K562 (cell line): ENCODE measurements around the gene HYCC2. TPM values are rescaled to one million over a fixed set of nuclear protein-coding genes. Genes with fewer than 3 reads are reported as not detected.

Experiments used
- BRF1 ChIP-seq: IDR thresholded peaks from 3 replicates; pipeline ENCODE4 v1.6.1; 2011; ENCODE audit warnings: borderline replicate concordance, mild to moderate bottlenecking; ENCODE audit not compliant: insufficient read length; ENCODE audit errors: extremely low read depth
- CBFB ChIP-seq: sonication (generic); formaldehyde crosslinking; IDR thresholded peaks from 2 replicates; pipeline ENCODE4 v1.4.0; 2020; ENCODE audit warnings: mild to moderate bottlenecking, missing genetic modification reagents
- CHCHD3 ChIP-seq: fragments of 250-450 bp; sonication (Bioruptor Pico); IDR thresholded peaks from 2 replicates; pipeline ENCODE4 v2.1.2; 2022; ENCODE audit warnings: mild to moderate bottlenecking
- EHMT2 ChIP-seq: fragments of 450-650 bp; IDR thresholded peaks from 2 replicates; pipeline ENCODE4 v1.6.1; 2018; ENCODE audit warnings: antibody characterized with exemption
- GTF2A2 ChIP-seq: IDR thresholded peaks from 2 replicates; pipeline ENCODE4 v1.6.1; 2016; ENCODE audit warnings: mild to moderate bottlenecking, missing genetic modification characterization, missing compliant biosample characterization
- HEY1 ChIP-seq: fragments of 250-450 bp; sonication (Bioruptor Pico); IDR thresholded peaks from 2 replicates; pipeline ENCODE4 v1.5.0; 2020; ENCODE audit warnings: mild to moderate bottlenecking, moderate library complexity, borderline replicate concordance
- LARP7 ChIP-seq: fragments of 450-650 bp; IDR thresholded peaks from 2 replicates; pipeline ENCODE4 v1.6.1; 2016
- MAZ ChIP-seq, 2 experiments: fragments of 450-650 bp in 1 of 2; sonication (generic) in 1 of 2; formaldehyde crosslinking; IDR thresholded peaks in 1 of 2; conservative IDR thresholded peaks in 1 of 2; 2 replicates each; pipeline versions ENCODE4 v1.4.0 to v1.5.0; 2020; ENCODE audit warnings: mild to moderate bottlenecking in 1 of 2, missing genetic modification reagents in 1 of 2
- MXD1 ChIP-seq: fragments of 250-450 bp; sonication (Bioruptor Pico); IDR thresholded peaks from 2 replicates; pipeline ENCODE4 v1.8.0; 2021; ENCODE audit warnings: borderline replicate concordance, mild to moderate bottlenecking, moderate library complexity; ENCODE audit not compliant: poor library complexity, severe bottlenecking
- NFE2 ChIP-seq: IDR thresholded peaks from 2 replicates; pipeline ENCODE4 v1.6.1; 2014; ENCODE audit warnings: antibody characterized with exemption, low read depth
- NFRKB ChIP-seq: fragments of 450-650 bp; IDR thresholded peaks from 2 replicates; pipeline ENCODE4 v1.6.1; 2016; ENCODE audit warnings: low read depth
- PHB ChIP-seq: fragments of 250-450 bp; sonication (Bioruptor Pico); IDR thresholded peaks from 2 replicates; pipeline ENCODE4 v1.5.0; 2021
- RAD51 ChIP-seq: fragments of 450-650 bp; IDR thresholded peaks from 2 replicates; pipeline ENCODE4 v1.7.1; 2016; ENCODE audit warnings: low read depth, mild to moderate bottlenecking, borderline replicate concordance
- RBFOX2 ChIP-seq: fragments of 200-400 bp; formaldehyde crosslinking; IDR thresholded peaks from 2 replicates; pipeline ENCODE4 v1.6.1; 2017; ENCODE audit warnings: low read depth, mild to moderate bottlenecking, low read length, moderate library complexity
- RCOR1 ChIP-seq, 2 experiments: IDR thresholded peaks; 2 replicates each; pipeline ENCODE4 v1.6.1; 2012; ENCODE audit warnings: low read depth in 2 of 2, low read length in 2 of 2, borderline replicate concordance in 1 of 2, improper control_type of control experiment in 1 of 2
- polyA plus RNA-seq, 8 experiments: library from polyadenylated mRNA; depleted of rRNA in 4 of 8; stranded (reverse) in 5 of 8; unstranded in 3 of 8; fragments of >200 nt; fragmentation: Nextera tagmentation in 2 of 8; fragmentation: Illumina TruSeq in 1 of 8; extraction: Ambion mirVana in 2 of 8; extraction: Trizol in 1 of 8; gene quantifications; 2 replicates each; pipeline versions ENCODE4 v1.2.1 to v1.2.3, GENCODE V29; 2011 to 2014; ENCODE audit warnings: inconsistent platforms in 1 of 8, missing spikeins in 1 of 8
- total RNA-seq, 7 experiments: library from RNA; depleted of rRNA in 6 of 7; stranded (reverse); fragments of >200 nt in 6 of 7; fragmentation: Illumina TruSeq in 2 of 7; extraction: Trizol in 2 of 7; gene quantifications; 2 replicates each; pipeline versions ENCODE4 v1.2.1 to v1.2.3, GENCODE V29; 2011 to 2021; ENCODE audit warnings: low replicate concordance in 1 of 7
- TF ChIP-seq, protein P1 (sequence below): fragments of 250-450 bp; sonication (Bioruptor Pico); IDR thresholded peaks from 2 replicates; pipeline ENCODE4 v1.4.0; 2020; ENCODE audit warnings: borderline replicate concordance
- TF ChIP-seq, protein P2 (sequence below): fragments of 150-350 bp; conservative IDR thresholded peaks from 2 replicates; pipeline ENCODE4 v1.6.1; 2014; ENCODE audit warnings: low read length
- TF ChIP-seq, protein P3 (sequence below), 2 experiments: fragments of 450-650 bp; IDR thresholded peaks; 2 replicates each; pipeline ENCODE4 v1.6.1; 2018; ENCODE audit warnings: mild to moderate bottlenecking in 2 of 2, low read depth in 1 of 2; ENCODE audit not compliant: partially characterized antibody in 2 of 2

The HYCC2 gene
- total and polyA plus RNA-seq, 9 of the 15 experiments (the other 6 are each of a cell fraction or from before 2014, with no cell fraction given): 5.4 to 20.0 (median 9.8) TPM

- TF ChIP-seq, protein P1, sequence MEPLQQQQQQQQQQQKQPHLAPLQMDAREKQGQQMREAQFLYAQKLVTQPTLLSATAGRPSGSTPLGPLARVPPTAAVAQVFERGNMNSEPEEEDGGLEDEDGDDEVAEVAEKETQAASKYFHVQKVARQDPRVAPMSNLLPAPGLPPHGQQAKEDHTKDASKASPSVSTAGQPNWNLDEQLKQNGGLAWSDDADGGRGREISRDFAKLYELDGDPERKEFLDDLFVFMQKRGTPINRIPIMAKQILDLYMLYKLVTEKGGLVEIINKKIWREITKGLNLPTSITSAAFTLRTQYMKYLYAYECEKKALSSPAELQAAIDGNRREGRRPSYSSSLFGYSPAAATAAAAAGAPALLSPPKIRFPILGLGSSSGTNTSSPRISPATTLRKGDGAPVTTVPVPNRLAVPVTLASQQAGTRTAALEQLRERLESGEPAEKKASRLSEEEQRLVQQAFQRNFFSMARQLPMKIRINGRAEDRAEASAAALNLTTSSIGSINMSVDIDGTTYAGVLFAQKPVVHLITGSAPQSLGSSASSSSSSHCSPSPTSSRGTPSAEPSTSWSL: no peak
- TF ChIP-seq BRF1 (no peak), RBFOX2 (peak; percentile 81), HEY1 (no peak), MAZ (CRISPR knock-in tag; conservative IDR thresholded peaks at IDR 0.05 in 1 of 2, IDR thresholded peaks at IDR 0.05 in 1 of 2) (peak in 1 of 2 experiments; percentile 53; a peak in 1 of 4 replicates), RAD51 (peak; percentile 14; the same call in 1 of the 2 replicates), LARP7 (no peak), GTF2A2 (no peak), RCOR1 (IDR thresholded peaks at IDR 0.05; ENCODE audit: borderline replicate concordance in 1 of 2, low read depth in 2 of 2, low read length in 2 of 2) (peak; percentile 22 to 29; a peak in 1 of 4 replicates), MXD1 (CRISPR knock-in tag) (no peak), PHB (CRISPR knock-in tag) (no peak), NFE2 (no peak; the same call in 1 of the 2 replicates), EHMT2 (no peak), CBFB (CRISPR knock-in tag) (no peak), NFRKB (peak; percentile 45), CHCHD3 (CRISPR knock-in tag) (no peak)
- TF ChIP-seq, protein P2, sequence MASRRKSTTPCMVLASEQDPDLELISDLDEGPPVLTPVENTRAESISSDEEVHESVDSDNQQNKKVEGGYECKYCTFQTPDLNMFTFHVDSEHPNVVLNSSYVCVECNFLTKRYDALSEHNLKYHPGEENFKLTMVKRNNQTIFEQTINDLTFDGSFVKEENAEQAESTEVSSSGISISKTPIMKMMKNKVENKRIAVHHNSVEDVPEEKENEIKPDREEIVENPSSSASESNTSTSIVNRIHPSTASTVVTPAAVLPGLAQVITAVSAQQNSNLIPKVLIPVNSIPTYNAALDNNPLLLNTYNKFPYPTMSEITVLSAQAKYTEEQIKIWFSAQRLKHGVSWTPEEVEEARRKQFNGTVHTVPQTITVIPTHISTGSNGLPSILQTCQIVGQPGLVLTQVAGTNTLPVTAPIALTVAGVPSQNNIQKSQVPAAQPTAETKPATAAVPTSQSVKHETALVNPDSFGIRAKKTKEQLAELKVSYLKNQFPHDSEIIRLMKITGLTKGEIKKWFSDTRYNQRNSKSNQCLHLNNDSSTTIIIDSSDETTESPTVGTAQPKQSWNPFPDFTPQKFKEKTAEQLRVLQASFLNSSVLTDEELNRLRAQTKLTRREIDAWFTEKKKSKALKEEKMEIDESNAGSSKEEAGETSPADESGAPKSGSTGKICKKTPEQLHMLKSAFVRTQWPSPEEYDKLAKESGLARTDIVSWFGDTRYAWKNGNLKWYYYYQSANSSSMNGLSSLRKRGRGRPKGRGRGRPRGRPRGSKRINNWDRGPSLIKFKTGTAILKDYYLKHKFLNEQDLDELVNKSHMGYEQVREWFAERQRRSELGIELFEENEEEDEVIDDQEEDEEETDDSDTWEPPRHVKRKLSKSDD: no peak
- TF ChIP-seq, protein P3, sequence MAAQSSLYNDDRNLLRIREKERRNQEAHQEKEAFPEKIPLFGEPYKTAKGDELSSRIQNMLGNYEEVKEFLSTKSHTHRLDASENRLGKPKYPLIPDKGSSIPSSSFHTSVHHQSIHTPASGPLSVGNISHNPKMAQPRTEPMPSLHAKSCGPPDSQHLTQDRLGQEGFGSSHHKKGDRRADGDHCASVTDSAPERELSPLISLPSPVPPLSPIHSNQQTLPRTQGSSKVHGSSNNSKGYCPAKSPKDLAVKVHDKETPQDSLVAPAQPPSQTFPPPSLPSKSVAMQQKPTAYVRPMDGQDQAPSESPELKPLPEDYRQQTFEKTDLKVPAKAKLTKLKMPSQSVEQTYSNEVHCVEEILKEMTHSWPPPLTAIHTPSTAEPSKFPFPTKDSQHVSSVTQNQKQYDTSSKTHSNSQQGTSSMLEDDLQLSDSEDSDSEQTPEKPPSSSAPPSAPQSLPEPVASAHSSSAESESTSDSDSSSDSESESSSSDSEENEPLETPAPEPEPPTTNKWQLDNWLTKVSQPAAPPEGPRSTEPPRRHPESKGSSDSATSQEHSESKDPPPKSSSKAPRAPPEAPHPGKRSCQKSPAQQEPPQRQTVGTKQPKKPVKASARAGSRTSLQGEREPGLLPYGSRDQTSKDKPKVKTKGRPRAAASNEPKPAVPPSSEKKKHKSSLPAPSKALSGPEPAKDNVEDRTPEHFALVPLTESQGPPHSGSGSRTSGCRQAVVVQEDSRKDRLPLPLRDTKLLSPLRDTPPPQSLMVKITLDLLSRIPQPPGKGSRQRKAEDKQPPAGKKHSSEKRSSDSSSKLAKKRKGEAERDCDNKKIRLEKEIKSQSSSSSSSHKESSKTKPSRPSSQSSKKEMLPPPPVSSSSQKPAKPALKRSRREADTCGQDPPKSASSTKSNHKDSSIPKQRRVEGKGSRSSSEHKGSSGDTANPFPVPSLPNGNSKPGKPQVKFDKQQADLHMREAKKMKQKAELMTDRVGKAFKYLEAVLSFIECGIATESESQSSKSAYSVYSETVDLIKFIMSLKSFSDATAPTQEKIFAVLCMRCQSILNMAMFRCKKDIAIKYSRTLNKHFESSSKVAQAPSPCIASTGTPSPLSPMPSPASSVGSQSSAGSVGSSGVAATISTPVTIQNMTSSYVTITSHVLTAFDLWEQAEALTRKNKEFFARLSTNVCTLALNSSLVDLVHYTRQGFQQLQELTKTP (IDR thresholded peaks at IDR 0.05; ENCODE audit: low read depth in 1 of 2, partially characterized antibody in 2 of 2): no peak
Measured at GRCh38 chr2:201118121-201118960, 46.9 kb upstream of the HYCC2 start (continued).
